H9 (cell line): ENCODE data around the gene CHPT1. TPM values are rescaled to one million over a fixed set of nuclear protein-coding genes. Genes with fewer than 3 reads are reported as not detected.

Source experiments
- DNase-seq: peaks from one replicate; pipeline ENCODE4 v3.0.0-alpha.2; 2017
- H2AFZ ChIP-seq: one replicate; pipeline ENCODE4 v1.6.1; 2013; ENCODE audit warnings: mild to moderate bottlenecking, low read length, control low read depth, moderate library complexity
- H2AK5ac ChIP-seq: 2 replicates; pipeline ENCODE4 v1.6.1; 2013; ENCODE audit warnings: low read length, control low read depth, mixed read lengths; ENCODE audit not compliant: insufficient read length
- H2BK120ac ChIP-seq: one replicate; pipeline ENCODE4 v1.6.1; 2013; ENCODE audit warnings: low read depth, mild to moderate bottlenecking, low read length, control low read depth, inconsistent platforms; ENCODE audit not compliant: poor library complexity, severe bottlenecking
- H2BK12ac ChIP-seq: 2 replicates; pipeline ENCODE4 v1.6.1; 2013; ENCODE audit warnings: low read length, control low read depth, mixed read lengths, low read depth; ENCODE audit not compliant: insufficient read length
- H2BK15ac ChIP-seq: 2 replicates; pipeline ENCODE4 v1.6.1; 2013; ENCODE audit warnings: low read depth, low read length, control low read depth
- H2BK20ac ChIP-seq: one replicate; pipeline ENCODE4 v1.6.1; 2013; ENCODE audit warnings: low read depth, mild to moderate bottlenecking, low read length, control low read depth, inconsistent platforms; ENCODE audit not compliant: poor library complexity, severe bottlenecking
- H2BK5ac ChIP-seq: 2 replicates; pipeline ENCODE4 v1.6.1; 2013; ENCODE audit warnings: low read length, control low read depth, mixed read lengths; ENCODE audit not compliant: insufficient read length
- H3K14ac ChIP-seq: 2 replicates; pipeline ENCODE4 v1.6.1; 2013; ENCODE audit warnings: low read length, control low read depth; ENCODE audit not compliant: insufficient read depth
- H3K18ac ChIP-seq: 2 replicates; pipeline ENCODE4 v1.6.1; 2013; ENCODE audit warnings: low read depth, mild to moderate bottlenecking, mixed read lengths, low read length, control low read depth; ENCODE audit not compliant: insufficient read length
- H3K23ac ChIP-seq: 2 replicates; pipeline ENCODE4 v1.6.1; 2013; ENCODE audit warnings: low read length, control low read depth, mixed read lengths, low read depth; ENCODE audit not compliant: insufficient read length
- H3K23me2 ChIP-seq: 2 replicates; pipeline ENCODE4 v1.6.1; 2013; ENCODE audit warnings: low read depth, mild to moderate bottlenecking, mixed read lengths, low read length, control low read depth; ENCODE audit not compliant: insufficient read length, poor library complexity, severe bottlenecking
- H3K27ac ChIP-seq: 2 replicates; pipeline ENCODE4 v1.5.1; 2013; ENCODE audit warnings: low read length, control low read depth, mixed read lengths, low read depth; ENCODE audit not compliant: insufficient read length
- H3K27me3 ChIP-seq: 2 replicates; pipeline ENCODE4 v1.6.1; 2013; ENCODE audit warnings: low read length, control low read depth, inconsistent platforms; ENCODE audit not compliant: insufficient read depth
- H3K4ac ChIP-seq: 2 replicates; pipeline ENCODE4 v1.6.1; 2013; ENCODE audit warnings: low read depth, mild to moderate bottlenecking, control low read depth, inconsistent platforms, low read length, moderate library complexity
- H3K4me1 ChIP-seq: 2 replicates; pipeline ENCODE4 v1.6.1; 2013; ENCODE audit warnings: low read length, control low read depth, inconsistent platforms; ENCODE audit not compliant: insufficient read depth
- H3K4me2 ChIP-seq: 2 replicates; pipeline ENCODE4 v1.6.1; 2013; ENCODE audit warnings: low read length, control low read depth, mixed read lengths; ENCODE audit not compliant: insufficient read length, insufficient read depth
- H3K56ac ChIP-seq: 2 replicates; pipeline ENCODE4 v1.6.1; 2013; ENCODE audit warnings: low read depth, mild to moderate bottlenecking, mixed read lengths, low read length, control low read depth; ENCODE audit not compliant: insufficient read length
- H3K79me1 ChIP-seq: 2 replicates; pipeline ENCODE4 v1.6.1; 2013; ENCODE audit warnings: low read depth, mild to moderate bottlenecking, moderate library complexity, low read length, control low read depth, inconsistent platforms; ENCODE audit not compliant: insufficient read depth, poor library complexity, severe bottlenecking
- H3K79me2 ChIP-seq: 2 replicates; pipeline ENCODE4 v1.6.1; 2013; ENCODE audit warnings: low read length, control low read depth, inconsistent platforms; ENCODE audit not compliant: insufficient read depth
- H3K9ac ChIP-seq: 2 replicates; pipeline ENCODE4 v1.6.1; 2013; ENCODE audit warnings: low read length, control low read depth, mixed read lengths; ENCODE audit not compliant: insufficient read length; ENCODE audit errors: extremely low read depth
- H3K9me3 ChIP-seq: one replicate; pipeline ENCODE4 v1.6.1; 2013; ENCODE audit warnings: low read depth, low read length, inconsistent platforms; ENCODE audit not compliant: control insufficient read depth
- H3T11ph ChIP-seq: one replicate; pipeline ENCODE4 v1.6.1; 2013; ENCODE audit warnings: mild to moderate bottlenecking, low read length, control low read depth, inconsistent platforms
- H4K20me1 ChIP-seq: one replicate; pipeline ENCODE4 v1.6.1; 2013; ENCODE audit not compliant: control insufficient read depth, insufficient read length, insufficient read depth
- H4K5ac ChIP-seq: 2 replicates; pipeline ENCODE4 v1.6.1; 2013; ENCODE audit warnings: low read depth, mild to moderate bottlenecking, mixed read lengths, low read length, control low read depth; ENCODE audit not compliant: insufficient read length
- H4K8ac ChIP-seq: replicated peaks from 2 replicates; pipeline ENCODE4 v1.6.1; 2013; ENCODE audit warnings: low read length, control low read depth, mixed read lengths, low read depth; ENCODE audit not compliant: insufficient read length
- H4K91ac ChIP-seq: 2 replicates; pipeline ENCODE4 v1.6.1; 2013; ENCODE audit warnings: low read depth, mild to moderate bottlenecking, moderate library complexity, mixed read lengths, low read length, control low read depth; ENCODE audit not compliant: insufficient read length
- H3K27ac Mint-ChIP-seq, 3 experiments: 2 replicates in 2 of 3; 3 replicates in 1 of 3; pipeline ENCODE4 v1.8.0; 2020 to 2021; ENCODE audit warnings: mixed read lengths in 3 of 3, mild to moderate bottlenecking in 1 of 3, moderate library complexity in 1 of 3
- H3K27me3 Mint-ChIP-seq: 2 replicates; pipeline ENCODE4 v1.8.0; 2021; ENCODE audit warnings: low read depth, mild to moderate bottlenecking, moderate library complexity, mixed read lengths
- H3K36me3 Mint-ChIP-seq, 3 experiments: 2 replicates in 2 of 3; 3 replicates in 1 of 3; pipeline ENCODE4 v1.8.0; 2020 to 2021; ENCODE audit warnings: low read depth in 3 of 3, mixed read lengths in 3 of 3; ENCODE audit not compliant: insufficient read depth in 1 of 3
- H3K4me1 Mint-ChIP-seq, 2 experiments: 2 replicates each; pipeline ENCODE4 v1.8.0; 2020; ENCODE audit warnings: mixed read lengths in 2 of 2
- H3K4me3 Mint-ChIP-seq, 2 experiments: 2 replicates in 1 of 2; 3 replicates in 1 of 2; pipeline ENCODE4 v1.8.0; 2020 to 2021; ENCODE audit warnings: mild to moderate bottlenecking in 2 of 2, mixed read lengths in 2 of 2, moderate library complexity in 1 of 2
- H3K9me3 Mint-ChIP-seq, 2 experiments: 2 replicates in 1 of 2; 3 replicates in 1 of 2; pipeline ENCODE4 v1.8.0; 2020; ENCODE audit warnings: mild to moderate bottlenecking in 2 of 2, mixed read lengths in 2 of 2, moderate library complexity in 1 of 2
- CTCF ChIP-seq: fragments of 200-600 bp; sonication (generic); conservative IDR thresholded peaks from 3 replicates; pipeline ENCODE4 v1.8.0; 2021; ENCODE audit warnings: antibody characterized with exemption, mild to moderate bottlenecking
- whole genome bisulfite sequencing: extraction: QIAGEN DNeasy Blood & Tissue Kit; methylation state at CpG from one replicate; pipeline ENCODE4 v1.1.7; 2013; ENCODE audit warnings: missing lambda C conversion rate, low lambda C conversion rate, mixed read lengths; ENCODE audit not compliant: insufficient read length; ENCODE audit errors: extremely low coverage; 5-methylcytosine and 5-hydroxymethylcytosine counted together
- total RNA-seq: library from RNA; stranded (reverse); gene quantifications from 2 replicates; pipeline ENCODE4 v1.2.1, GENCODE V29; 2021

The CHPT1 gene
- total RNA-seq, 1 experiment from 2014 or later: 17.1 TPM

- Histone ChIP-seq H3K56ac (no peak overlapping the region), H2BK12ac (no peak overlapping the region), H2AK5ac (no peak overlapping the region), H2AFZ (no peak overlapping the region), H4K91ac (no peak overlapping the region), H2BK15ac (no peak overlapping the region), H3K9ac (no peak overlapping the region), H4K20me1 (no peaks in the 10 kb centered on the region), H3K9me3 (no peaks in the 10 kb centered on the region), H3K27ac (no peak overlapping the region), H4K5ac (no peak overlapping the region), H3K18ac (no peak overlapping the region), H3K23ac (no peak overlapping the region), H3K79me1 (no peaks in the 10 kb centered on the region), H3K79me2 (no peaks in the 10 kb centered on the region), H2BK5ac (no peak overlapping the region), H2BK120ac (no peak overlapping the region), H3K4ac (no peak overlapping the region), H3K4me2 (no peak overlapping the region), H3K27me3 (no peaks in the 10 kb centered on the region), H2BK20ac (no peak overlapping the region), H4K8ac (no peak overlapping the region), H3K4me1 (no peaks in the 10 kb centered on the region), H3T11ph (no peak overlapping the region), H3K14ac (no peak overlapping the region), H3K23me2 (no peaks in the 10 kb centered on the region)
- TF ChIP-seq CTCF: no peak
- H3K27ac Mint-ChIP-seq: no peak overlapping the region
- no peak overlapping the region for H3K4me3 Mint-ChIP-seq
- H3K27me3 Mint-ChIP-seq: no peaks in the 10 kb centered on the region
- H3K36me3 Mint-ChIP-seq: no peaks in the 10 kb centered on the region
- WGBS: no CpG with 5 or more reads among the region's 2 CpGs
- no peaks in the 10 kb centered on the region for H3K9me3 Mint-ChIP-seq
- H3K4me1 Mint-ChIP-seq: peaks cover 3 to 4% of the 10 kb centered on the region in 2 experiments; a peak in 2 of 4 replicates
- no peak for DNase-seq
These were observed 16.5 kb downstream of the CHPT1 start for GRCh38 chr12:101713930-101714329.
